Sigmoid colon (tissue), 4 donors: ENCODE results near the gene CEMIP.

ENCODE experiments used
- POLR2AphosphoS5 ChIP-seq, 4 donors: sonication (generic); formaldehyde crosslinking; IDR thresholded peaks; one replicate each; pipeline ENCODE4 v1.6.1; 2017; ENCODE audit warnings: antibody characterized with exemption in 4 of 4
- TF ChIP-seq, protein P1 (sequence below), 4 experiments: fragments of 450-650 bp in 3 of 4; fragments of 200-600 bp in 1 of 4; IDR thresholded peaks; one replicate each; pipeline ENCODE4 v1.5.1; 2016 to 2019; ENCODE audit warnings: antibody characterized with exemption in 4 of 4, mild to moderate bottlenecking in 3 of 4, moderate library complexity in 2 of 4

GRCh38 chr15:80986487-80986886, 207.3 kb downstream of the CEMIP start:
- TF ChIP-seq, protein P1, sequence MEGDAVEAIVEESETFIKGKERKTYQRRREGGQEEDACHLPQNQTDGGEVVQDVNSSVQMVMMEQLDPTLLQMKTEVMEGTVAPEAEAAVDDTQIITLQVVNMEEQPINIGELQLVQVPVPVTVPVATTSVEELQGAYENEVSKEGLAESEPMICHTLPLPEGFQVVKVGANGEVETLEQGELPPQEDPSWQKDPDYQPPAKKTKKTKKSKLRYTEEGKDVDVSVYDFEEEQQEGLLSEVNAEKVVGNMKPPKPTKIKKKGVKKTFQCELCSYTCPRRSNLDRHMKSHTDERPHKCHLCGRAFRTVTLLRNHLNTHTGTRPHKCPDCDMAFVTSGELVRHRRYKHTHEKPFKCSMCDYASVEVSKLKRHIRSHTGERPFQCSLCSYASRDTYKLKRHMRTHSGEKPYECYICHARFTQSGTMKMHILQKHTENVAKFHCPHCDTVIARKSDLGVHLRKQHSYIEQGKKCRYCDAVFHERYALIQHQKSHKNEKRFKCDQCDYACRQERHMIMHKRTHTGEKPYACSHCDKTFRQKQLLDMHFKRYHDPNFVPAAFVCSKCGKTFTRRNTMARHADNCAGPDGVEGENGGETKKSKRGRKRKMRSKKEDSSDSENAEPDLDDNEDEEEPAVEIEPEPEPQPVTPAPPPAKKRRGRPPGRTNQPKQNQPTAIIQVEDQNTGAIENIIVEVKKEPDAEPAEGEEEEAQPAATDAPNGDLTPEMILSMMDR (IDR thresholded peaks at IDR 0.05): no peak
- no peak for TF ChIP-seq POLR2AphosphoS5 (IDR thresholded peaks at IDR 0.05)
